ENCODE data around the gene CIB2.

CIB2 gene

GRCh38 chr15:78149068-78149804 lies 18.0 kb upstream of the CIB2 start, which contains the start of gene IDH3A:
IDH3A (plus strand) TSS chr15:78149362; CDS start chr15:78149404, 42 bp downstream.
- peak; percentile 99 for DNase-seq (ENCODE audit: low spot score)

GRCh38 chr15:78148392-78149067 lies 17.3 kb upstream of the CIB2 start:
- no peak for DNase-seq (ENCODE audit: low spot score)

GRCh38 chr15:78147566-78147965 lies 16.3 kb upstream of the CIB2 start:
- no peak for DNase-seq (ENCODE audit: low spot score)

- DNase-seq (ENCODE audit: low spot score): no peak
Measured at GRCh38 chr15:78146425-78147154, 15.3 kb upstream of the CIB2 start.

- no peak for DNase-seq (ENCODE audit: low spot score)
Measured at GRCh38 chr15:78142332-78142731, 11.1 kb upstream of the CIB2 start.

- no peak for DNase-seq (ENCODE audit: low spot score)
Measured at GRCh38 chr15:78140292-78140691, 9.0 kb upstream of the CIB2 start.

DNA sequence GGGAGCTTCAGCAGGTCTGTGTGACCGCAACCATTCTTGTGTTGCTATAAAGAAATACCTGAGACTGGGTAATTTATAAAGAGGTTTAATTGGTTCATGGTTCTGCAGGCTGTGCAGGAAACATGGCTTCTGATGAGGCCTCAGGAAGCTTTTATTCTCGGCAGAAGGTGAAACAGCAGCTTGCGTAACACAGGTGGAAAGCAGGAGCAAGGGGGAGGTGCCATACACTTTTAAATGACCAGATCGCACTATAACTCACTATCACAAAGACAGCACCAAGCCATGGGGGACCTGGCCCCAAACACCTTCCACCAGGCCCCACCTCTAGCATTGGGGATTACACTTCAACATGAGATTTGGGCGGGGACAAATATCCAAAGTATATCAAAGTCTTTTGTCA lies 8.3 kb upstream of the CIB2 start:
- no peak for DNase-seq (ENCODE audit: low spot score)

DNA sequence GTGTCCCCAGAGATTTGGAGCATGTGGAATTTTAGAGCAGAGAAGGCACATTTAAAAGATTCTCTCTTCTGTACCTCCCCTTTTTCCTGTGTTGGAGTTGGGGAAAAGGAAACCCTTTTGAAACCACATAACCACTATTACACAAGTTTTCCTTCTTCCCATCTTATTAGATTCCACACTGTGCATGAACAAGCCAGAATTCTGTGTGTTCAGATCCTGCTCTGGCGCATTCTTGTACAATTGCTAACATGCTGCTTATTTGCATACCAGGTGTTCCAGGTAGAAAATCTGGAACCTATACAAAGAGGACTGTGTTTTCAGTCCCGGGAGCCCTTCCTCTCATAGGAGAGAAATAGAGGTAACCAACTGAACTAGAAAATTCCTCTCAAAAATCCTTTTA lies 2.6 kb upstream of the CIB2 start:
- DNase-seq (ENCODE audit: low spot score): no peak

DNA sequence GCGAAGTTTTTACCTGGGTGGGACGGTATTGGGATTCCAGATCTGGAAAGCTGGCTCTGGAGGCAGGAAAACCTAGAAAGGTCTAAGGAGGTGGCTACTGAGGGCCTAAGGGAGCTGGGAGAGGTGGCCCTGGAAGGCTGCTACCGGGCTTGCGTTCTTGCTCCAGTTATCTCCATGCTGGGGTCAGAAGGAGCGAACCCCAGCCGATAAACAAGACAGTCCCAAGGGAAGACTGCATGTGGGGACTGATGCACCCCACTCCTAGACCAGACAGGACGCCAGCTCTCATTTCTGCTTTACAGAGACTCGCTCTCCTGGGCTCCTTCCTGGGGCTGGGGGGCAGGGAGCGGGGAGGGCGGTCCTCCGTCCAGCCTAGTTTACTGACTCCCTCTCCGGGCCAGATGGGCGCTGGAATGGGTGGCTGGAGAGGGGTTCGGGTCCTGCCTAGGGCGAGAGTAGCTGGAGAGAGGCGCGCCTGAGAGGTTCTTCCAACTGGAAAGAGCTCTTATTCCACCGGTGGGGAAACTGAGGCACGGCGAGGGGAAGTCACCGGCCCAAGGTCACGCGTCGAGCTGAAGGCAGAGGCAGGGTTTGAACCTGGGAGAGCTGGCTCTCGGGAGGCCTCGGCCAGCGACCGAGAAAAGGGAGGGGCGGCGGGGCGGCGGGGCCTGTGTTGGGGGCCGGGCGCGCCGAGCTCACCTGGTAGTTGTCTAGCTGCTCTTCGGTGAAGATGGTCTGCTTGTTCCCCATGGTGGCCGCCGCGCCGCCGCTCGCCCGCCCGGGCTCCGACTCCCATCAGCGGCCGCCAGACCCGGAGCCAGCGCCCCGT lies 565 bp downstream of the CIB2 start:
- DNase-seq (ENCODE audit: low spot score): no peak

- no peak for DNase-seq (ENCODE audit: low spot score)
Measured at GRCh38 chr15:78129751-78130287, 1.4 kb downstream of the CIB2 start.

DNA sequence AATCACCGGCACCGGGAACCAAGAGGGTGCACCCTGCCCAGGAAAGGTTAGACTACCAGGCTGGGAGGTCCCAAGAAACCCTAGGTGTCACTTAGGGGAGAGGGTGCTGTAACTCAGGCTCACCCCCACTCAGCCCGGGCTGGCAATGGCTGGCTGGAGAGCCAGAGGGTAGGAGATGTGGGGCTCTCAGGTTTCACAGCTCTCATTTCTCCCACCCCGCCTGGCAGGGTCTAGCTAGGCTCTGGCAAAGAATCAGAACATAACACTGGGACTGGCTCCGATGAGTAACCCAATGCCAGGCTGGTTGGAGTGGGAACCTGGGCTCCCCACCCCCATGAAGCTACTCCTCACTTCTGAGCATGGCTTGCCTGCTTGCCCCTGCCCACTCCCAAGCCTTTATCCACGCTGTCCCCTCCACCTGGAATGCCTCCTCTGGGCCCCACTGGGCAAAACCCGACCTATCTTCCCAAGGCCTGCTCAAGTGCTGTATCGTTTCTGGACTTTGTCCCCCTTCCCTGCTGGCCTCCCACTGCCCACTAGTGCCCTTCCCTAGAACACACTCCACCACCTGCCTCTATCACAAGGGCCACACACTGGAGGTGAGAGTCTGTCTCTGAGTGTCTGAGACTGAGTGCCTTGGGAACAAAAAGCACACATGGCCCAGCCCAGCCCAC lies 2.0 kb downstream of the CIB2 start:
- no peak for DNase-seq (ENCODE audit: low spot score)

GRCh38 chr15:78127882-78128281 lies 3.4 kb downstream of the CIB2 start:
- no peak for DNase-seq (ENCODE audit: low spot score)

- DNase-seq (ENCODE audit: low spot score): no peak
Measured at GRCh38 chr15:78125267-78125666, 6.0 kb downstream of the CIB2 start.

DNA sequence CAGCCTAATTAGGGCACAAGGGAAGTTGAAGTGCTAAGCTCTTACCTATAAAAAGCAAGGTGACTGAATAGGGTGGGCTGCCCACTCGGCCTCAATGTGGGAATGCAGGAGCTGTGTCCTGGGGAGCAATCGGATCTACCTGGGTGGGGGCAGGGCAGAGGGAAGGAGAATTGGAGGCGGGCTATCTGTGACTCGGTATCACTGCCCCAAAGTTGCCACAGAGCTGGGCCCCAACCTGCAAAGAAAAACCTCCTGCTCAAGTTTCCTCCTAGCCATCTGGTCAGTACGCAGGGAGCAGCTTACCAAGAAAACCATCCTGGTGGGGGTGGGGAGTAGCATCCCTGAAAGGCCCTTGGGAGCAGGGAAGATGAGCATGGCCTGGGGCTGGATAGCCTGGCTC lies 10.7 kb downstream of the CIB2 start:
- no peak for DNase-seq (ENCODE audit: low spot score)

DNA sequence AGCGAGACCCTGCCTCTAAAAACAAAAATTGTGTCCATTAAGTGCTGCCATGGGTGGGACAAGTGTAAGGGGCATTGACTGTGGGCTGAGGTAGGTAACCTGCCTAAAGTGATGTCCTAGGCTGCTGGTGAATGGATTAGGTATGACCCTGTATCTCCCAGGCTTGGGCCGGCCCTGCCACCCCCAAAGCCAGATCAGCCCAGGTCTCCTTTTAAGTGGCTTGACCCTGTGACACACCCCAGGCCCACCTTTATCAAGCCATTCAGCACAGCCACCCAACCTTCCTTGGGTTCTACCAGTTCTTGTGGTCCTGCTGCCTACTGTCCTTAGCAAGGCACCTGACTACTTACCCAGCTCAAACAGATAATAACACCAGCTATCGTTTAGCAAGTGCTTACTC lies 18.7 kb downstream of the CIB2 start:
- no peak for DNase-seq (ENCODE audit: low spot score)

DNA sequence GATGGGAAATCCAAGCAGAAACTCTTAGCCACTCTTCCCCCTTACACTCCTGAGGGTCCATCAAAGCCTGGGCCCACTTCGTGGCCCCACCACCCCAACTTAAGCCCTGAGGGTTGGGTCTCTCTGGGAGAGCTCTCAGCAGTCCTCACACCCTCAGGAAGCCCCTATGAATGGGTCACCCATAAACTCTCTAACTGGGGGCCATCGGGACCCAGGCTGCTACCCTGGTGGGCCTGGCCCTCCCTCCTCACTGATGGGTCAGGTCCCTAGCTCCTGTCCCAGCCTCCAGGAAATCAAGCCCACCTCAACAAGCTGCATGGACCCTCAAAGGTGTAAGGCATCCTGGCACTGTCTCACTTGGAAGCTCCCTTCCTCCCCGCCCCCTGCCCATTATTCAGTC lies 19.5 kb downstream of the CIB2 start:
- DNase-seq (ENCODE audit: low spot score): no peak

- DNase-seq (ENCODE audit: low spot score): no peak
Measured at GRCh38 chr15:78110916-78111475, 20.2 kb downstream of the CIB2 start.

DNA sequence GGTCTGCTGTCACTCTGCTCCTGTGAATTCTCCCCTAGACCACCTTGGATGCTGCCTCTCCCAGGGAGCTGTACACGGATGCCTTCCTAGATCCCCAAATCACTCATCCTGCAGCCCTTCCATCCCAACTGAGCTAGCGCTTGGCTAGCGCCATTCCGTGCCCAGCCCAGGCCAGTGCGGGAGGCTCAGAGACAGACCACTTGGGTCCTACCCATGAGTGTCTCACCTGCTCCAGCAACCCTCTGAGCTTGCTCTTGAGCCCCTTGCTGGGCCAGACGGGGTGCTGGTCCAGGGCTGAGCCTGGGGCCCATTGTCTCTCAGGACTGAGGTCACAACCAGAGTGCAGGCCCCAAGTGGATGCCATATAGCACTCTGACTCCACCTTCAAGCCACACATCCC lies 21.1 kb downstream of the CIB2 start:
- DNase-seq (ENCODE audit: low spot score): no peak

GRCh38 chr15:78109156-78109555 lies 22.1 kb downstream of the CIB2 start:
- DNase-seq (ENCODE audit: low spot score): no peak

- peak; percentile 86 for DNase-seq (ENCODE audit: low spot score)
Measured at GRCh38 chr15:78108300-78109084, 22.8 kb downstream of the CIB2 start.
